ENCODE data around the gene ZYG11B.

DNA sequence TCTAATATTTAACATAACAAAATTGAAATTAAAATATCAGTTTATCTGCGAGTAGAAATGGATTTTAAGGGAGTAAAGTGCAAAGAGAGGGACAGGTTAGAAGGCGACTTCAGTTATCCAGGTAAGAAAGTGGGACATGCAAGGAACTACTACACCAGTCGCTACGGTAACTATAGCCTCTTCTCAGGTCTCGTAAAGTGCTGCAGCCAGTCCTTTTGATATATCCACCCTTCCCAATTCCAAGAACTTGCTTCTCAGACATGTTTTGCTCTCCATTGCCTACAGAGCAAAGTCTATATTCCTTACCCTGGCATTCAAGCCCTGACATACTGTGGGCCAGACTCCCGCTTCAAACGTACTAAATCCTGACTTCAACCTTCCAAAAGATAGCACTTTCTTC, 30.6 kb upstream of the ZYG11B start:
- no peak for TF ChIP-seq POLR2A (IDR thresholded peaks at IDR 0.05)
- TF ChIP-seq, protein P1, sequence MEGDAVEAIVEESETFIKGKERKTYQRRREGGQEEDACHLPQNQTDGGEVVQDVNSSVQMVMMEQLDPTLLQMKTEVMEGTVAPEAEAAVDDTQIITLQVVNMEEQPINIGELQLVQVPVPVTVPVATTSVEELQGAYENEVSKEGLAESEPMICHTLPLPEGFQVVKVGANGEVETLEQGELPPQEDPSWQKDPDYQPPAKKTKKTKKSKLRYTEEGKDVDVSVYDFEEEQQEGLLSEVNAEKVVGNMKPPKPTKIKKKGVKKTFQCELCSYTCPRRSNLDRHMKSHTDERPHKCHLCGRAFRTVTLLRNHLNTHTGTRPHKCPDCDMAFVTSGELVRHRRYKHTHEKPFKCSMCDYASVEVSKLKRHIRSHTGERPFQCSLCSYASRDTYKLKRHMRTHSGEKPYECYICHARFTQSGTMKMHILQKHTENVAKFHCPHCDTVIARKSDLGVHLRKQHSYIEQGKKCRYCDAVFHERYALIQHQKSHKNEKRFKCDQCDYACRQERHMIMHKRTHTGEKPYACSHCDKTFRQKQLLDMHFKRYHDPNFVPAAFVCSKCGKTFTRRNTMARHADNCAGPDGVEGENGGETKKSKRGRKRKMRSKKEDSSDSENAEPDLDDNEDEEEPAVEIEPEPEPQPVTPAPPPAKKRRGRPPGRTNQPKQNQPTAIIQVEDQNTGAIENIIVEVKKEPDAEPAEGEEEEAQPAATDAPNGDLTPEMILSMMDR (IDR thresholded peaks at IDR 0.05), result no peak

All from ovary (tissue), 3 donors.